Endothelial cell of umbilical vein (primary cell): ENCODE measurements around the gene ME3. TPM values are rescaled to one million over a fixed set of nuclear protein-coding genes. Genes with fewer than 3 reads are reported as not detected.

ENCODE experiments used
- BruUV-seq: library from RNA; stranded (reverse); fragments of 400-500 nt; replicated peaks from 2 replicates; lab custom pipeline; 2021; lab: Mats Ljungman, UMichigan
- CTCF ChIA-PET: fragments of 300-600, 350-600 bp; sonication (Branson Sonifier 250); formaldehyde crosslinking; loops from one replicate; lab custom pipeline; 2021; ENCODE audit warnings: antibody characterized with exemption, inconsistent platforms; lab: Charles Lee
- POLR2A ChIA-PET: fragments of 300-600, 350-600 bp; sonication (Branson Sonifier 250); formaldehyde crosslinking; loops from one replicate; lab custom pipeline; 2021; ENCODE audit warnings: antibody characterized with exemption, inconsistent platforms; lab: Charles Lee
- DNase-seq: peaks from one replicate; pipeline ENCODE4 v3.0.0-alpha.2; 2011; ENCODE audit warnings: low read depth, low spot score
- FAIRE-seq: peaks from 2 replicates; lab custom pipeline; 2011; peaks lifted over from hg19 to GRCh38; lab: Jason Lieb, UNC
- H2AFZ ChIP-seq: 2 replicates; pipeline ENCODE4 v1.6.0; 2012; ENCODE audit warnings: low read depth, low read length, control low read depth, inconsistent platforms
- H3K27ac ChIP-seq: 2 replicates; pipeline ENCODE4 v1.5.1; 2011; ENCODE audit warnings: low read depth, mild to moderate bottlenecking, control low read depth, low read length, moderate library complexity; ENCODE audit not compliant: insufficient read depth
- H3K27me3 ChIP-seq, 2 experiments: 2 replicates each; pipeline versions ENCODE4 v1.6.0 to v1.6.1; 2011; ENCODE audit warnings: low read length in 2 of 2, mixed read lengths in 1 of 2; ENCODE audit not compliant: control insufficient read depth in 2 of 2, insufficient read depth in 2 of 2
- H3K36me3 ChIP-seq, 2 experiments: 2 replicates in 1 of 2; 3 replicates in 1 of 2; pipeline ENCODE4 v1.5.1; 2011; ENCODE audit warnings: low read length in 2 of 2, mild to moderate bottlenecking in 1 of 2, moderate library complexity in 1 of 2; ENCODE audit not compliant: control insufficient read depth in 2 of 2, insufficient read depth in 2 of 2; ENCODE audit errors: extremely low read depth in 1 of 2
- H3K4me1 ChIP-seq: 3 replicates; pipeline ENCODE4 v1.5.1; 2011; ENCODE audit warnings: mild to moderate bottlenecking, low read length; ENCODE audit not compliant: control insufficient read depth, insufficient read depth; ENCODE audit errors: extremely low read depth
- H3K4me2 ChIP-seq: 2 replicates; pipeline ENCODE4 v1.6.1; 2011; ENCODE audit warnings: low read length, control low read depth, mixed read lengths; ENCODE audit not compliant: insufficient read depth
- H3K4me3 ChIP-seq, 3 experiments: fragments of 200-600 bp in 1 of 3; sonication (generic), shearing (Covaris generic) in 1 of 3; replicated peaks in 1 of 3; 2 replicates each; pipeline ENCODE4 v1.5.1; 2011 to 2016; ENCODE audit warnings: control low read depth in 3 of 3, low read length in 3 of 3, mild to moderate bottlenecking in 2 of 3, inconsistent platforms in 1 of 3, low read depth in 1 of 3, moderate library complexity in 1 of 3; ENCODE audit not compliant: insufficient read depth in 1 of 3
- H3K79me2 ChIP-seq: 2 replicates; pipeline ENCODE4 v1.6.0; 2012; ENCODE audit warnings: low read length, inconsistent platforms; ENCODE audit not compliant: control insufficient read depth, insufficient read depth
- H3K9ac ChIP-seq: replicated peaks from 2 replicates; pipeline ENCODE3; 2011; ENCODE audit warnings: low read length, control low read depth; ENCODE audit not compliant: insufficient read depth; ENCODE audit errors: extremely low read depth
- H3K9me1 ChIP-seq: replicated peaks from 3 replicates; pipeline ENCODE4 v1.6.0; 2011; ENCODE audit warnings: mild to moderate bottlenecking, low read length; ENCODE audit not compliant: control insufficient read depth, insufficient read depth; ENCODE audit errors: extremely low read depth
- H3K9me3 ChIP-seq: replicated peaks from 2 replicates; pipeline ENCODE4 v1.5.1; 2012; ENCODE audit warnings: low read length, inconsistent platforms; ENCODE audit not compliant: control insufficient read depth, insufficient read depth
- H4K20me1 ChIP-seq: replicated peaks from 2 replicates; pipeline ENCODE3; 2011; ENCODE audit warnings: mild to moderate bottlenecking, low read length; ENCODE audit not compliant: control insufficient read depth, insufficient read depth; ENCODE audit errors: extremely low read depth
- CTCF ChIP-seq, 2 donors: IDR thresholded peaks; 1 replicate in 1 of 2; 2 replicates in 1 of 2; pipeline ENCODE4 v1.5.1; 2011; ENCODE audit warnings: low read length in 2 of 2, mild to moderate bottlenecking in 2 of 2, moderate library complexity in 2 of 2, control low read depth in 1 of 2, inconsistent platforms in 1 of 2, low read depth in 1 of 2; ENCODE audit not compliant: insufficient read depth in 1 of 2; ENCODE audit errors: extremely low read depth in 1 of 2
- EZH2 ChIP-seq: IDR thresholded peaks from 2 replicates; pipeline ENCODE4 v1.6.1; 2012; ENCODE audit warnings: borderline replicate concordance, low read depth, mild to moderate bottlenecking, moderate library complexity, low read length, inconsistent platforms; ENCODE audit not compliant: severe bottlenecking
- FOS ChIP-seq: IDR thresholded peaks from 2 replicates; pipeline ENCODE4 v1.6.1; 2011; ENCODE audit warnings: mild to moderate bottlenecking, low read length, moderate library complexity, borderline replicate concordance; ENCODE audit not compliant: insufficient read depth
- GATA2 ChIP-seq: IDR thresholded peaks from 2 replicates; pipeline ENCODE4 v1.7.0; 2011; ENCODE audit warnings: low read depth, mild to moderate bottlenecking, moderate library complexity, mixed read lengths, low read length; ENCODE audit not compliant: insufficient read length, insufficient read depth
- JUN ChIP-seq: IDR thresholded peaks from 2 replicates; pipeline ENCODE4 v1.6.1; 2011; ENCODE audit warnings: borderline replicate concordance, low read depth; ENCODE audit not compliant: insufficient read length, insufficient read depth
- MAX ChIP-seq: IDR thresholded peaks from 2 replicates; pipeline ENCODE4 v1.6.1; 2011; ENCODE audit not compliant: insufficient read depth, insufficient read length
- POLR2AphosphoS5 ChIP-seq: IDR thresholded peaks from 2 replicates; pipeline ENCODE4 v1.6.1; 2012; ENCODE audit warnings: low read depth, mild to moderate bottlenecking, control low read depth, low read length, moderate library complexity; ENCODE audit not compliant: insufficient read depth
- dilution Hi-C: fragments of 300-500 bp; cut with MboI; formaldehyde crosslinking; loops from one replicate; pipeline ENCODE4 v1.15.0; 2019; ENCODE audit warnings: low sequenced_read_pairs; ENCODE audit not compliant: extremely low pct_ligation_motif_present
- intact Hi-C: fragments of 100-400 bp; cut with micrococcal nuclease; formaldehyde crosslinking; loops from one replicate; pipeline ENCODE4 v1.10.0; 2022
- polyA plus RNA-seq, 4 experiments: library from polyadenylated mRNA; depleted of rRNA in 3 of 4; stranded (reverse) in 3 of 4; unstranded in 1 of 4; fragments of >200 nt; gene quantifications; 2 replicates each; pipeline versions ENCODE4 v1.2.1 to v1.2.3, GENCODE V29; 2011 to 2012; ENCODE audit warnings: missing spikeins in 1 of 4
- total RNA-seq: library from RNA; stranded (reverse); gene quantifications from 2 replicates; pipeline ENCODE4 v1.2.3, GENCODE V29; 2021

ME3 gene
- total and polyA plus RNA-seq, 2 donors (not counting 3 experiments of a cell fraction or from before 2014, with no cell fraction given) = 26.9 to 30.4 TPM

GRCh38 chr11:86678296-86678695, 5.9 kb upstream of the ME3 start:
- H3K4me2 ChIP-seq = no peak overlapping the region
- POLR2A ChIA-PET = no interaction called here
- intact Hi-C loops = no loop called here

More at GRCh38 chr11:86678296-86678695, 5.9 kb upstream of the ME3 start:
- H3K9ac ChIP-seq = no peak overlapping the region
- H3K36me3 ChIP-seq = no peaks in the 10 kb centered on the region
- BruUV-seq = no TSS peak
- H3K4me3 ChIP-seq = no peak overlapping the region
- peaks cover 7% of the 10 kb centered on the region for H3K4me1 ChIP-seq
- no peaks in the 10 kb centered on the region for H3K79me2 ChIP-seq
- dilution Hi-C loops = no loop called here
- no peak for DNase-seq
- H2AFZ ChIP-seq = no peak overlapping the region
- no peak for TF ChIP-seq FOS
- no peak for TF ChIP-seq JUN
- TF ChIP-seq GATA2 = no peak
- TF ChIP-seq EZH2 = no peak
- TF ChIP-seq POLR2AphosphoS5 = no peak
- TF ChIP-seq CTCF (IDR thresholded peaks at IDR 0.05; ENCODE audit: extremely low read depth in 1 of 2, insufficient read depth in 1 of 2, low read depth in 1 of 2, low read length in 2 of 2) = no peak
- no peak for TF ChIP-seq MAX
- H3K27me3 ChIP-seq = no peaks in the 10 kb centered on the region
- H3K27ac ChIP-seq = no peak overlapping the region
- H3K9me1 ChIP-seq = no peaks in the 10 kb centered on the region
- FAIRE-seq = no peak
- CTCF ChIA-PET = interaction anchor here (0.8 to 3.8 kb wide), 4 partner anchors 17 to 140 kb away, joined by 3 to 16 read pairs (median 4); partner anchors contain the start of gene PRSS23
- no peaks in the 10 kb centered on the region for H3K9me3 ChIP-seq
- no peaks in the 10 kb centered on the region for H4K20me1 ChIP-seq
